HepG2 (cell line): ENCODE measurements around the gene KCNT1.
"Not testable (repeated sequence)": the region's sequence is repeated elsewhere in the genome, so short reads cannot be mapped to it uniquely, and the experiment has no call there.

ENCODE experiments used
- ELF1 ChIP-seq: sonication (generic); formaldehyde crosslinking; IDR thresholded peaks from 2 replicates; pipeline ENCODE4 v1.4.0; 2020; ENCODE audit warnings: missing genetic modification reagents
- POLR2AphosphoS2 ChIP-seq: IDR thresholded peaks from 2 replicates; pipeline ENCODE4 v1.6.1; 2011; ENCODE audit warnings: low read depth, low read length, improper control_type of control experiment
- ZGPAT ChIP-seq: IDR thresholded peaks from 2 replicates; pipeline ENCODE4 v1.6.1; 2016; ENCODE audit warnings: mild to moderate bottlenecking

- not testable (repeated sequence) for TF ChIP-seq ELF1 (CRISPR knock-in tag); ZGPAT (CRISPR knock-in tag); POLR2AphosphoS2
Measured at GRCh38 chr9:135672786-135673185, 29.2 kb upstream of the KCNT1 start.
